NK-92 (cell line): ENCODE measurements around the gene ZNF57.
A peak's percentile ranks its signal among the peaks of the same experiment; 100 is the strongest.
"Not testable (repeated sequence)": the region's sequence is repeated elsewhere in the genome, so short reads cannot be mapped to it uniquely, and the experiment has no call there.

Experiments
- DNase-seq: peaks from one replicate; lab custom pipeline; 2025; ENCODE audit not compliant: unreplicated experiment; lab: John Stamatoyannopoulos, UW

Gene ZNF57

DNA sequence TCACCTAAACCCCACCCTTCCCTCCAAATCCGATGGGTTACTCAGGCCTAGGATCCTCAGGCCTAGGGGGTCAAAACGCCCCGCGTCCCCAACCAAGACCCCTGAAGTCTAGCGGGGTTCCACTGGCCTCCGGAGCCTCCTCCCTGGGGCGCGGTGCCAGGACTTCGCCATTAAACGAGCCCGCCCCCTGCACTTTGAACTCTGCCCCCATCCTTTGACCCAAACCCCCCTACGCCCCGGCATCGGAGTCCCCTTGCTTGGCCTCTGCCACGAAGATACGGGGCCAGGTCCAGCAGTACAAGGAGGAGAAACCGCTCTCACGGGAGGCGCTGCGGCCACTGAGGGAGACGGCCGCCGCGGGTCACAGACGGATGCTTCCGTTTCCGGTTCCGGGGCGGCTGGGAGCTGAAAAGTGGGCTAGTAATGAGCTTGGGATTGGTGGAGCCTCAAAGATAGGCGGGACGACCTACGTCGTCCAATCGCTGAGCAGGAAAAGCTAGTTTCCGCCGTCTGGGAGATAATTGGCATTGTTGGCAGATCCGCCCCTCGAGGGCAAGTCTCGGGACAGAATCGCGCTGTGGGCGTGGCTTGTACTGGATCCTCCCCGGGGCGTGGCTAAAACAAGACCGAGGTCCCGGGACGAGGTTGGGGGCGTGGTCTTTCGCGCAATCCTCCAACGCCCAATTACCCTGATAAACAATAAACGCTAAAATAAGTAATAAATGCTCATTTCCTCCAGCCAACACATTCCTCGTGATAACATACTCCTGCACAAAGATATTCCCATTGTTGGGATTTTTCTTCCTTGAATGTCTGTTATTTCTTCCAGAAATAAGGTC is 49.8 kb downstream of the ZNF57 start:
- peak; percentile 96 for DNase-seq

DNA sequence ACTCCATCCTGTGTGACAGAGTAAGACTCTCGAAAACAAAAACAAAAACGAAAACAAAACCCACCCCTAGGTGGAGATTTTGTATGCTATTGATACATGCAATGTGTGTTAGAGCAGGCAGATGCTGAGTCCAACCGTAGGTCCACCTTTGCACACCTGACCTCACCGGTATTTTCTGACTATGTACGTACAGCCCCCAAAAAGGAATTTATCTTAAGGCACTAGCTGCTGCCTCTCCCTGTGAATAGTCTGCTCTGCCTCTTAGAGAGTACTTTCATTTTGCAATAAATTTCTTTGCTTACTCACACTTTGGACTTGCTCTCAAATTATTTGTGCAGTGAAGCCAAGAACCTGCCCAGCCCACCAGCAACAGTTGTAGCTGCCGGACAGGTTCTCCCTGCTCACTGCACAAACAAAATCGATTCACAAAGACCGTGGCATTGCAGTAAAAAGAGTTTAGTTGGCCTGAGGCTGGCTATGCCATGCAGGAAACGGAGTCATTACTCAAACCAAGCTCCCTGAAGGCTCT is 52.3 kb downstream of the ZNF57 start:
- DNase-seq = no peak

DNA sequence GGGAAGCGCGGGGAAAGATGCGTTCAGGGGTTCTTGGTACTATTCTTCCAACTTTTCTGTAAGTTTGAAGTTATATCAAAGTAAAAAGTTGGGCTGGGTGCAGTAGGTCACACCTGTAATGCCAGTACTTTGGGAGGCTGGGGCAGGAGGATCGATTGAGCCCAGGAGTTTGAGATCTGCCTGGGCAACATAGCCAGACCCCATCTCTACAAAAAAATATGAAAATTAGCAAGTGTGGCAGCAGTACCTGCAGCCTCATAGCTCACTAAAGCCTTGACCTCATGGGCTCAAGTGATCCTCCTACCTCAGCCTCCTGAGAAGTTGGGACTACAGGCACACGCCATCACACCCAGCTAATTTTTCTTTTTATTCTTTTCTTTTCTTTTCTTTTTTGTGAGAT is 56.4 kb downstream of the ZNF57 start:
- no peak for DNase-seq

GRCh38 chr19:2960120-2960519 is 59.4 kb downstream of the ZNF57 start:
- DNase-seq = no peak

DNA sequence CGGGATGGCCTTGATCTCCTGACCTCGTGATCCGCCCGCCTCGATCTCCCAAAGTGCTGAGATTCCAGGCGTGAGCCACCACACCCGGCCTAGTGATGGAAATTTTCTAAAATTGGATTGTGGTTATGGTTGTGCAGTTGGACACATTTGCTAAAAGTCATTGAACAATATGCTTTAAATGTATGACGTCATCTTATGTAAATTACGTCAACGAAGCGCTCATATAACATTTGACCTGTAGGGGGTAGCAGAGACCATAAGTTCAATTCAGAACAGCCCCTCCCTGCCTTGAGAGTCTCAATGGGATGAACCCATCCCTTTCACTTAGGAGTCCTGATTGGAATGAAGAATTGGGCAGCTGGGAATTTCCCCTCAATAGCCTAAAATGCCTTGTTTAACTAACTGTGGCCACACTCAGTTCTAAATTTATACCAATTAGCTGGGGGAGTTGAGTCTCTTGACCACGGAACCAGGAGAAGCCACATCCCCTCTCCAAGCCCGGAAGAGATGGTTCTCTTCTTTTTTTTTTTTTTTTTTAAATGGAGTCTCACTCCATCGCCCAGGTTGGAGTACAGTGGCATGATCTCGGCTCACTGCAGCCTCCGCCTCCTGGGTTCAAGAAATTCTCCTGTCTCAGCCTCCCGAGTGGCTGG is 61.4 kb downstream of the ZNF57 start:
- no peak for DNase-seq

- no peak for DNase-seq
These were observed 62.4 kb downstream of the ZNF57 start for GRCh38 chr19:2963122-2963521.

DNA sequence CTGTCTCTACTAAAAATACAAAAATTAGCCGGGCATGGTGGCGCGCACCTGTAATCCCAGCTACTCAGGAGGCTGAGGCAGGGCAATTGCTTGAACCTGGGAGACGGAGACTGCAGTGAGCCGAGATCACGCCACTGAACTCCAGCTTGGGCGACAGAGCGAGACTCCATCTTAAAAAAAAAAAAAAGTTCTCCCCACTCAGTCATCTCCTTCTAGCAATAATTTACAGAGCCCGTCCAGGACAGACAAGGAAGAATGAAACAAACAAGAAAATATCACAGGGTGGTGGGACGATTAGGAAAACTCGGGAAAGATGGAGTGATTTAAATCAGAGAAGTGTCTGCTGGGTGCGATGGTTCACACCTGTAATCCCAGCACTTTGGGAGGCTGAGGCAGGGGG is 62.9 kb downstream of the ZNF57 start:
- not testable (repeated sequence) for DNase-seq

DNA sequence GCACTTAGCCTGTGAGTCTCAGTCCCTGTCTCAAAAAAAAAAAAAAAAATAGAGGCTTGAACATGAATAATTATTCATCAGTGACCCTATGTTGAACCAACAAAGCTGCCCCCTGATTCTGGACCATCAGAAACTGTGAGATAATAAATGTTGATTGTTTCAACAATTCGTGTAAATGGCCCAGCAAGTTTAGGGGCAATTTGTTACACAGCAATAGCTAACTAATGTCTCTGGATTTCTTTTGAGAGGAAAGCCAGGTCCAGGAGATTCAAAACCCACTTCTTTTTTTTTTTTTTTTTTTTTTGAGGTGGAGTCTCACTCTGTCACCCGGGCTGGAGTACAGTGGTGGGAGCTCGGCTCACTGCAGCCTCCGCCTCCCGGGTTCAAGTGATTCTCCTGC is 64.1 kb downstream of the ZNF57 start:
- DNase-seq = no peak

GRCh38 chr19:2967972-2968371 is 67.2 kb downstream of the ZNF57 start:
- no peak for DNase-seq
